Epithelial cell of prostate (primary cell): ENCODE data around the gene ALDH4A1.
A peak's percentile ranks its signal among the peaks of the same experiment; 100 is the strongest.
"Not testable (repeated sequence)": the region's sequence is repeated elsewhere in the genome, so short reads cannot be mapped to it uniquely, and the experiment has no call there.

Source experiments
- DNase-seq: peaks from one replicate; pipeline ENCODE4 v3.0.0-alpha.2; 2011; ENCODE audit warnings: low read depth, low spot score
- H3K27ac ChIP-seq: fragments of 450-650 bp; 2 replicates; pipeline ENCODE4 v1.5.1; 2017; ENCODE audit warnings: mild to moderate bottlenecking

The ALDH4A1 gene

GRCh38 chr1:18903291-18903756 lies 969 bp upstream of the ALDH4A1 start:
- no peak for DNase-seq
- peak overlapping the region; percentile 74 for H3K27ac ChIP-seq

GRCh38 chr1:18901952-18902522 lies 318 bp downstream of the ALDH4A1 start:
- no peak for DNase-seq
- peak overlapping the region; percentile 74 for H3K27ac ChIP-seq

- H3K27ac ChIP-seq = peak overlapping the region; percentile 74
- no peak for DNase-seq
Observed at GRCh38 chr1:18901147-18901951, 1.0 kb downstream of the ALDH4A1 start.

GRCh38 chr1:18900303-18900841 lies 2.0 kb downstream of the ALDH4A1 start:
- no peak for DNase-seq
- H3K27ac ChIP-seq = no peak overlapping the region

- no peak for DNase-seq
- H3K27ac ChIP-seq = peak overlapping the region; percentile 52
Observed at GRCh38 chr1:18899363-18900049, 2.8 kb downstream of the ALDH4A1 start.

- peak overlapping the region; percentile 52 for H3K27ac ChIP-seq
Observed at GRCh38 chr1:18898567-18898966, 3.8 kb downstream of the ALDH4A1 start.

GRCh38 chr1:18895317-18895716 lies 7.0 kb downstream of the ALDH4A1 start:
- no peak overlapping the region for H3K27ac ChIP-seq
- DNase-seq = no peak

More at GRCh38 chr1:18898567-18898966, 3.8 kb downstream of the ALDH4A1 start:
- no peak for DNase-seq

GRCh38 chr1:18893120-18893519 lies 9.2 kb downstream of the ALDH4A1 start:
- H3K27ac ChIP-seq = no peak overlapping the region
- no peak for DNase-seq

GRCh38 chr1:18891858-18892257 lies 10.5 kb downstream of the ALDH4A1 start:
- not testable (repeated sequence) for DNase-seq, H3K27ac ChIP-seq

GRCh38 chr1:18891426-18891780 lies 11.0 kb downstream of the ALDH4A1 start:
- no peak for DNase-seq

GRCh38 chr1:18890706-18891425 lies 11.5 kb downstream of the ALDH4A1 start:
- H3K27ac ChIP-seq = no peak overlapping the region
- no peak for DNase-seq

More at GRCh38 chr1:18891426-18891780, 11.0 kb downstream of the ALDH4A1 start:
- no peak overlapping the region for H3K27ac ChIP-seq

GRCh38 chr1:18886003-18886335 lies 16.4 kb downstream of the ALDH4A1 start:
- H3K27ac ChIP-seq = peak overlapping the region; percentile 72
- DNase-seq = peak; percentile 29

GRCh38 chr1:18885311-18886002 lies 16.9 kb downstream of the ALDH4A1 start:
- H3K27ac ChIP-seq = peak overlapping the region; percentile 72
- DNase-seq = no peak

GRCh38 chr1:18884727-18885126 lies 17.6 kb downstream of the ALDH4A1 start:
- H3K27ac ChIP-seq = no peak overlapping the region
- DNase-seq = no peak

GRCh38 chr1:18884419-18884717 lies 18.0 kb downstream of the ALDH4A1 start:
- DNase-seq = no peak
- no peak overlapping the region for H3K27ac ChIP-seq

- no peak overlapping the region for H3K27ac ChIP-seq
- DNase-seq = no peak
Observed at GRCh38 chr1:18883636-18884418, 18.5 kb downstream of the ALDH4A1 start.

GRCh38 chr1:18883079-18883478 lies 19.3 kb downstream of the ALDH4A1 start:
- DNase-seq = no peak
- H3K27ac ChIP-seq = no peak overlapping the region

GRCh38 chr1:18882486-18882885 lies 19.9 kb downstream of the ALDH4A1 start:
- DNase-seq = no peak
- H3K27ac ChIP-seq = no peak overlapping the region
